Activated CD4-positive, alpha-beta T cell treated with anti-CD3 and anti-CD28 coated beads, Interleukin-10, Interleukin-2, amounts not matched to agents 100 ng/mL and 50 ng/mL, durations not matched to agents 16 hours and 8 hours (primary cell): Measurements from ENCODE around the gene AP1S2.
"Not testable (repeated sequence)": the region's sequence is repeated elsewhere in the genome, so short reads cannot be mapped to it uniquely, and the experiment has no call there.

Experiments
- DNase-seq: peaks from one replicate; pipeline ENCODE4 v3.0.0-alpha.2; 2020

The AP1S2 gene

DNA sequence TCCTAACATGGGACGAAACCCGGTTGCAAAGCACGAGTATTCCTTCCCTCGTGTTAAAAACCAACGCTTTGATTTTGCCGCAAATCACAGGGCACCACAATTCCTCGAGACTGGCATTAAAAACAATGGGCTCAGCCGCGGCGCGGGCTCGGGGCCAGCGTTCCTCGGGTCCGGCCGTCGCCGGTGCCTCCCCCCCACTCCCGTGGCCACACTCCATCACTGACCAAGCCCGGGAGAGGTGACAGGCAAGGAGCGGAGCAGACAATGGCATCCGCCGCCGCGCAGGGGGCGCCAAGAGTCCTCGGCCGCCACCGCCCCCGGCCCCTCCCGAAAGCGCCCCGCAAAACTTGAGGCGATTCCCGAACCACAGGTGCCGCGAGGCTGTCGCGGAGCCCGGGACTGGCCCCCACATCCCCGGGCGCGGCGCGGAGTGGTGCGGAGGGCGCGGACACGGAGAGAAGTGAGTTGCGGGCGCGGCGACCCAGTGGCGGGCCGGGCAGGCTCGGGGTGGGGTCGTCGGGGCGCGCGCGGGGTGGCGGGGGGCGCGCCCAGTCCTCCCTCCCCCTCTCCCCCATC lies 445 bp downstream of the AP1S2 start:
- peak; percentile 56 for DNase-seq

DNA sequence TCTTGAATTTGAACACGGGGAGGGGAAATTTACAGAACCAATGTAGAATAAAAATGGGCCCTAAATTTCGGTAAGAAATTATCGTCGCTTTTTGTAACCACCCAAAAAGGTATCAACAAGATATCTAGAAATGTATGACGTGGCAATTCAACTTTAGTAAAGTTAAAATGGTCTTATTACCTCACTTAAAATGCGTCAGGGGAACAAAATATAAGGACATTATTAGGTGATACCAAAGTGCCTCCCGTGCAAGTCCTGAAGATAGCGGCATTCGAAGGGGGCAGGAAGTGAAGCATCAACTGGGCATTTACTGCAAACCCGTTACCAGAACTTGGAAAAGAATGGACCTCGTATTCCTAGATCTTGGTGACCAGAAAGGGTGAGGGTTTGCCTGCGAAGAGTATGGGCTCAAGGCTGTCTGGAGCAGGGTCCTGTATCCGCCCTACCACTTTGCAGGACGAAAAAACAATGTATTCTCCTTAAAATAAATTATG lies 980 bp downstream of the AP1S2 start:
- DNase-seq: no peak

DNA sequence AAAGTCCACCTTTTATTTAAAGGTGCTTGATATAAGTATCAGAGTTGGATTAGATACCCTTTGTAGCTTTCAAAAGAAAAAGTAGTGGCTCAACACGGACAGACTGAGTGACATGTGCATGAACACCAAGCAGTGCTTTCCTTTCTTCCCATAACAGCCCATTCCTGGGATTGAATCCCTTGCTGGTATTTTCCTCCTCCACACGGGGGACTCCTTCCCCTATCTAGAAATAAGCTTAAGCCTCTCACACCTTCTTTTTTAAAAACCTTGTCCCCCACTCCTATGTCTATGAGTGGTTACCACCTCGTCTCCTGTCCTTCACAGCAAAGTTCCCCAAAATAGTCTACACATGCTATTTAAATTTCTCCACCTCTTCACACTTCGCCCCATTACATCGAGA lies 5.1 kb downstream of the AP1S2 start:
- DNase-seq: no peak

DNA sequence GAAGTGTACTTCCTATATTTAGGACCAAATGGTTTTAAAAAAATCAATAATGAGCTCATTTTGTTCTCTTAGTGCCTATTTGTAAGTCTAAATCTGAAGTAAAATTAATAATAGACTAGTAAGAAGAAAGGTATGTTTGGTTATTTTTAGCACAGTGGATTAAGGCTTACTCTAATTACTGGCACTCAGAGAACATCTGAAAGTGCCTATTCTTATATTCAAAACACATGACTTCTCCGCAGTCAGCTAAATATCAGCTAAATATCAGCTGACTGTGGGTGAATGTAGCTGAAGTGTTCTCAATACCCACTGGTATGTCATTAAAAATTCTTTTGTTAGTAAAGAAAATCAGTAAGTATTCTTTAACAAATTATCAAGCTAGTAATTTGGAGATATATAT lies 6.0 kb downstream of the AP1S2 start:
- no peak for DNase-seq

DNA sequence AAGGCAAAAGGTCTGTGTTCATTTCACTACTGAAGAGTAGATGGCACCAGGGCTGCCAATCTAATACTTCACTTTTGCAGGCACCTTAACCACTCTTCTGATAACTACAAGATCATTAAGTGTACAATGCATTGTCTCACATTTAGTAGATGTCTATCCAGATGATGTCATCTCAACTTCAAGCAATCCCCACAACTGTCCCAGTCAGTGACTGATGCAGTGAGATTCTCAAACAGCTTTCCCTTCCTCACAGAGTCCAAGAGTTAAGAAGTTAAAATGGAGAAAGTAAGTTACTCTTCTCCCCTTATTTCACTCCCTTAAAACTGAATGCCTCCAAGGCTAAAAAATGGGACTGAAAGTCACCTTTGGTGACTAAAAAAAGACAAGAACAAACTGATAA lies 10.7 kb downstream of the AP1S2 start:
- no peak for DNase-seq

DNA sequence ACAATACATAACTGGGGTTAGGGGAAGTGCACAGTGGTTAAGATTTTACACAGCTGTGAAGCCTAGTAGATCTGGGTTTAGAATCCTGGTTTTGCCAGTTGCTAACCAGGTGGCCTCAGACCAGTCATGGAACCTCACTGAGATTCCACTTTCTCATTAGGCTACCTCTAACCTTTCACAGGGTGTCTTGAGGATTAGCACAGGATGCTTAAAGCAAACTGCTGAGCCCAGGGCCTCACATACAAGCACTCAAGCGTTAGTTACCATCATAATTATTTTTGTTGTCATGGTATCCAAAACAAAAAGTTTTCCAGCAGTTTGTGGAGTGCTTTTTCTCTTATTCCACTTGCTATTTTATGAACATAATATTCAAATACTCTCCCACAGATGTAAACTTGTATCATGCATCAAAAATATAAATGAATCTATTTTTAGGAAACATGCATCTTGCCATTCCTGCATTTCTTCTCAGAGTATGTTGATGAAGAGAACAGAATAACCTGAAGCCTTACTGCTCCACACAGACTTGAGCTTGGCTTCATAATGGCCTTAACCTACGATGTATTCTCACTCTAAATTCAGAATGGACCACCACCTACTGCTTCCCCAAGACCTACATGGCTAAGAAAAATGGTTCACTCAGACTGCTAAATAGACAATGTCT lies 12.6 kb downstream of the AP1S2 start:
- DNase-seq: no peak

DNA sequence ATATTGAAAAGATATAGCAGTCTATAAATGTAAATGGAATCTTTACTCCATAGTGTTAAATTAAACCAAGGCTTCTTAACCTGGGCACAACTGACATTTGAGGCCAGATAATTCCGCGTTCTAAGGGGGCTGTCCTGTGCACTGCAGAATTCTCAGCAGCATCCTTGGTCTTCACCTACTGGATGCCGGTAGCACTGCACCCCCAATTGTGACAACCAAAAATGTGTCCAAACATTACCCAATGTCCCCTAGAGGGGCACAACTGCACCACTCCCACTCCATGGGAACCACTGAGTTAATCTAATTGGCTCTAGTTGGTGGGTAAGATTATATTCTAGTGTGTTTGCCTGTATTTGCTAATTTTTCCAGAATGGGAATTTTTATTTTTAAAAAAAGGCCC lies 16.6 kb downstream of the AP1S2 start:
- peak; percentile 14 for DNase-seq

DNA sequence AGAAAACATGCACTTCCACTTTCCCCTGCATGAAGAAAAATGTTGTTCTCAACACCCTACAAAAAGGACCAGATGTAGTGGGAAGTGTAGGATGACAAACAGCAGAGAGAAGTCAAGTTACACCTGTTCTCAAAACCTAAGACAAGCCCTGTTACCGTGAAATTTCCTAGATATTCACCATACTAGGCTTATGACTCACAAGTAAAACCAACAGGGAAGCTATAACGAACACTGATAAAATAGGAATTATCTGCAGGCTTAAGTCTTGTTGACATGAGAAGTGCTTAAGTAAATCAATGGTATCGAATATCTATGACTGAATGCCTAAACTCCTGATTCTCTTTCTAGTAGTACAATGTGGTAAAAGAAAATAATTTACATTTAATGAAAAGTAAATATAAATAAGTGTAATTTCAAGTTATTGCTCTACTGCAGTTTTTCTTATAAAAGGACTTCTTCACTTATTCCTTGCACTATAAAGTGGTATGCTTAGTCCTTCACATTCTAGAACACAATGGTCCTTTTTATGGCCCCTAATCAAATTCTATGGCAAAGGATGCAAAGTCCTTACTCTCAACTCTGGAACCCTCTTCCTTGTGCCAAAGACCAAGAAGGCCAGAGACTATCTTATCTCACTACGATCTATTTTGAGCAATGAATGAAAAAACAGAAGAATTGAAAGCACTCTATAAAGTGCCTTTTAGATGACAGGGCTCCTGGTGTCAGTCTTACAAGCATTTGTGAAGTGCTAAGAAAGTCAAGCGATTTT lies 19.6 kb downstream of the AP1S2 start:
- DNase-seq: no peak

DNA sequence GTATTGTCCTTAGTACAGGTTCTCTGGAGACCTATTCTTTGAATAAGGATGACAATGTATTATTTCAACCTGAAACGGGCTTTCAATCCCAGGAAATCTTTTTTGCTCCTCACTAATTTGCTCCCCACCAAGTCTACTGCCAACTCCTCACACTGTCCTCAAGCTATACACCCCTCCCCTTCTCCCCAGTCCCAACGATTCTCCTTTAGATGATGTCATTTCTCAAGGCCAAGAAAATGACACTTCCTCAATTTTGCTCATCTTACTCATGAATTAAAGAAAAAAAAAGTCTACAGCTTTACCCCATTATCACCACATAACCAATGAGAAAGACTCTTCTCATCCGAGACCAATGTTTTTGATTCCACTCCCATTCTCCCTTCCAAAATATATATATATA lies 20.6 kb downstream of the AP1S2 start:
- no peak for DNase-seq

DNA sequence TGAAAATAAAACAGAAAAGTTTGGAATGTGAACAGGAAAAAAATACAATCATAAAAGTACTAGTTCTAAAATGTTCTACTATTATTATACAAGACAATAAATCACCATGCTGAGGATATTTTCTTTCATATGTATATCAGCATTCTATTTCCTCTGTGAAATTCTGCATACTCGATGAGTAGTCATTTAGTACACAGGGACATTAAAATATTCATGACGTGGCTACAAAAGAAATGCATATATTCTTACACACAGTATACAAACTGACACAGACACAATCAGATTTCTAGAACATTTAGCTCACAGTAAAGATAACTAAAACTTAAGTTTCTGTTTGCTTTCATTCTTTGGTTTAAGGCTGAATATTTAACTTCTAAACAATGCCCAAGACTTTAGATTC lies 23.3 kb downstream of the AP1S2 start:
- DNase-seq: not testable (repeated sequence)

DNA sequence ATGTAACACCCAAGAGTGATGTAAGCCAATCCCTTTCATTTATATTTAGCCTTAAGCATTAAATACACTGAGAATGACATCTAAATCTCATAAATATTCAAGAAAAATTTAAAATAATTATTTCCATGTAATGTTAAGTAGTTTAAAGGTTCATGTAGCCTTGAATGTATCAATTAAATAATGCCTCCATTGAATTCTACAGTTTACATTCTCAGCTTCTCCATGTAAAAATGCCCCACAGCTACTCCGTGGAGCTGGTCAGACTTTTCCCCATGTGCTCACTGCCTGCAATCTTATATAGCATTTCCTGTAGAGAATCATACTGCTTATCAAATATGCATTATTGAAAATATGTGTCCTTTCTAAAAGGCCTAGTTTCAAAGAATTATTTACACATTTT lies 25.4 kb downstream of the AP1S2 start:
- no peak for DNase-seq

DNA sequence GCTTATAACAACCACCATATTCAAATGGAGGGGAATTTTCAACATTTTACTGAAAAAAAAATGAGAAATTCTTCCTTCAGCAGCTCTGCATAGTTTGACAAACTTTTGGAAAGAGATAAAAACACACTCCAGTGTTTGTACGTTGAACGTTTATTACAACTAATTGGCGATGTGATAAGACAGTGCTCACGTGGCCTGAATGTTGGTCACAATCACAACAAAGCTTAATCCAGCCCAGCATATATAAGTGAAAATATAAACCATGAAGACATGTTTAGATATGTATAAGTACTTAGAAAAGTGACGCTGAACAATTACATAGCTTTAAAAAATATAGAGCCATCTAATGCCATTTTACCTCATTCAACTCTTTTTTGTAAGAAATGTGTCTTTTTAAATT lies 28.7 kb downstream of the AP1S2 start:
- no peak for DNase-seq

DNA sequence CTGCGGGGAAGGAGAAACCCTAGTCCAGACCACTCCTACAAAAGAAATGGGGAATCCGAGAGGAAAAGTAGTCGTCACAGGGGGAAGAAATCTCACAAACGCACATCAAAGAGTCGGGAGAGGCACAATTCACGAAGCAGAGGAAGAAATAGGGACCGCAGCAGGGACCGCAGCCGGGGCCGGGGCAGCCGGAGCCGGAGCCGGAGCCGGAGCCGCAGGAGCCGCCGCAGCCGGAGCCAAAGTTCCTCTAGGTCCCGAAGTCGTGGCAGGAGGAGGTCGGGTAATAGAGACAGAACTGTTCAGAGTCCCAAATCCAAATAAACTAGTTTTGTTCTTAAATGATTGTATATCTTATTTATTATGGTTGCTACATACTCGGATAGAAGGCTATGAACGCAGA lies 31.7 kb downstream of the AP1S2 start:
- no peak for DNase-seq

DNA sequence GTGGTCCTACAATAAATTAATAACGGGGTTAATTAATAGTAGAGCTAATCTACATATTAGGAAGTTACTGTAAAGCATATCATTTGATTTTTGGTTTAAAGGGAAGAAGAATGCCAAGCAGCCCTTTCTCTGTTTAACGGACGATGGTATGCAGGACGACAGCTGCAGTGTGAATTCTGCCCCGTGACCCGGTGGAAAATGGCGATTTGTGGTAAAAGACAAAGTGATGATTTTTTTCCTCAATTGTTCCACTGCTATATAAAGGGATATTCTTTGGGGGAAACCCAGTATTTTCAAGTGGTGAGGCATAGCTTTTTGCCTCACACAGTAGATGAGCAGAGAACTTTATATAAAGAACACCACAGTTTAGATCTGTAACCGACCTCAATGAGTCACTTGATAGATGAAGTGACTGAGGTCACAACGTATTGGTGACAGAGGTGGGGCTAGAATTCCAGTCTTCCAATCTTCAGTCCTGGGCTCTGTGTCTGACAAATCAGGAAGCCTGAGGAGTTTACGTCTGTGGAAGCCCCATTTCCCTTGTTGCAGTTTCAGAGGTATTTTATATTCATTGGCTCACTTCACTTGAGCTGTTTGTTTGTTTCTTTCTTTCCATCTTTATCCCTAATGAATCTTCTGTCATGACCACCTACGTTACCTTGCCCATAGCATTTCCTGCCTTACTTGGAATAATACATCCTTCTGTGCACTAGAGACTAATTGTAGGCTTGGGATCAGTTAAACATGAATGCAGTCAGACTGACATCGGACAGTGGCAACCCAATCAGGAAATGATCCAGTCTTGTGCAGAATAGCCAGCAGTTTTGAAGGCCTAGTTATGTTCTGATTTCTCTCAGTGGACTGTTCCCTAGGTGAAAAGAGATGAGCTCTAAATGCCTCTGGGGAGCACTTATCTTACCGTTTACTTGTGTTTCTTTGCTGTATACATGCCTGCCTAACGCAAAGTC lies 34.2 kb downstream of the AP1S2 start:
- DNase-seq: peak; percentile 30

DNA sequence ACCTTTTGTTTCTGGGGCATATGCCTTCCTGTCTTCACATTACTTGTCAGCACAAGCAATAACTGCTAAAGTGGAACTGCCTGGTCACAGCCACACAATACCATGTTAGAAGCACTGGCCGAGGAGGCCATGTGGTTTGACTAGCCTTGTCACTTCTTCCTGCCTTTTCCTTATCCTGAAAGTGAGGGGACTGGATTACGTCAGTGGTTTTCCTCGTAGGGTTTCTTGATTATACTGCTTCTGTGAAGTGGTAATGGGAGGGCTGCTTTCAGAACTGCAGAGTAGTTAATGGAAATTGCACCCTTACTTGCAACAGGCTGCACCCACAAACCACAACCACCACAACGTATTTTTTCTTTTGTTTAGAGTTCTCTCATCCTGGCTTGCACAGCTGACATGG lies 37.7 kb downstream of the AP1S2 start:
- peak; percentile 84 for DNase-seq

DNA sequence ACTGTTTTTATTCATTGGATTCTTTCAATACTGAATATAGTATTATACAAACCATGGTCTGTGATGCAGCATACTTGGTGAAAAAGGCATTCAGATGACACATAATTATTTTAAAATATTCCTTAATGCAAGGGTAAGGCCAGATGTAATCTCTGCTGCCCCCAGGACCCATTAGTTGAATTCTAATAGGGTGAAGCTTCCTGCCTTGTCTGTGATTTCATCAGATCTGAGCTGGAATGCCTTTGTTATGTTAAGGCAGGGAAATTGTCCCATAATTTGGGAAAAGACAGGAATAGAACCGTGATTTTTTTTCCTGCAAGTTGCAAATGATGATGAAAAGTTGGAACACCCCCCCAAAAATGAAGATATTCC lies 38.2 kb downstream of the AP1S2 start:
- no peak for DNase-seq

DNA sequence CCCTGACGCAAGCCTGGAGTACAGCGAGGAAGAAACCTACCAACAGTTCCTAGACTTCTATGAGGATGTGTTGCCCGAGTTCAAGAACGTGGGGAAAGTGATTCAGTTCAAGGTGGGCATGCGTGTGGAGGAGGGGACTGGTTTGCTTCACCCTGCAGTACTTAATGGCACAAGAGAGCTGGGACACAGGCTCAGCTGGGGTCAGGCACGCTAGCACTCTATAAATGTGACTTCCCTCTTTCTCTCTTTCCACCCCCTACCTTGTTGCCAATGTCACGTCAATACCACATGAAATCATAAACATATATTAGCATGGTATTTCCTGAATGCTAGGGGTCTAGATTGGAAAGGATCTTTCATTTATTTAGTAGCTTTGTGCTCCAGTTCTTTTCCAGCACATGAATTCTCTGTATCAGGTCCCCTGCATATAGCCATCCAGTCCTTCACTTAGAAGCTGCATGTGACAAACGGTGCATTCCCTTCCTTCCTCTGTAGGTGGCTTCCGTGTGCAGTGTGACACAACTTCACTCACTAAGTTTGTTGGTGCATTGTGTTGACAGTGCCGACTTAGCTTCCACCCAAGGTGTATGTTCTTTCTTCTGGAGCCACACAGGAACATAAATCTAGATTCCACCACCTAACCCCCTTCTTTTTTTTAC lies 38.7 kb downstream of the AP1S2 start:
- DNase-seq: peak; percentile 63

DNA sequence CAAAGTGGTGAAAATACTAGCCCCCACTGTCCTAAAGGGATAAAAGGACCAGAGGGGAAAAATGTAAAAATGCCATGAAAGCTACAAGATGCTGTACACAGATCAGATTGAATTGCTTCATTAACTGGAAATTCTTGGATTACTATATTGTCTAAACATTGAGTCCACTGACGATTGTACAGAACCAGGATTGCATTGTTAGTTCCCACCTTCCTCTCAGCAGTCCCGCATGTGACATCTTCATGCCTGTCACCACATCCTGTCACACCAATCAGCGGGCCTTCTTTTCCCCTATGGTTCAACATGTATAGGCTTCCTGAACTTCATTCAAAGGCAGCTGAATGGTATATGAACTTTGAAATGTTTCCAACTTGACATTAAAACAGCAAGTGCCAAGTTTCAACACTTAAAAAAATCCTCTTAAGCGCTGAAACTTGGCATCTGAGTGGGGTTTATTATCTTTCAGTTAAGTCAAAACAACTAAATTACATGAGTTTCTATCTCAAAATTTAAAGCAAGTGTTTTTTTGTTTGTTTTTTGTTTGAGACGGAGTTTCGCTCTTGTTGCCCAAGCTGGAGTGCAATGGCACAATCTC lies 39.7 kb downstream of the AP1S2 start:
- DNase-seq: peak; percentile 23

DNA sequence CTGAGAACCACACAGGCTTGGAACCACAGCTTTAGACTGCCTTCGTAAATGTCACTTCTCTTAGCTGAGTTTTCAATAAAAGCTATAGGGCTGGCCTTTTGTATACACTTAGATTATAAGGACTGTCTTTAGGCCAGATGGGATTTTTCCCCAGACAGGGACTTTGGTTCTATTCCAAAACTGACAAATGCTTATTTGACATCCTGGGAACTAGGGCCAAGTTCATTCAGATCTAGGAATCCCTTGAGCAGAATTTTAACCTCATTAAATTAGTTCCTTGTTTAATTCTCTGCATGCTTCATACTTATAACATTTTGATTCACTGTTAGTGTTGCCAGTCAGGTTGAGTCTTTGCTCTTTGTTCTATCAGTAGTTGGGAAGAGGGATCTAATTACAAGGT lies 41.2 kb downstream of the AP1S2 start:
- no peak for DNase-seq

DNA sequence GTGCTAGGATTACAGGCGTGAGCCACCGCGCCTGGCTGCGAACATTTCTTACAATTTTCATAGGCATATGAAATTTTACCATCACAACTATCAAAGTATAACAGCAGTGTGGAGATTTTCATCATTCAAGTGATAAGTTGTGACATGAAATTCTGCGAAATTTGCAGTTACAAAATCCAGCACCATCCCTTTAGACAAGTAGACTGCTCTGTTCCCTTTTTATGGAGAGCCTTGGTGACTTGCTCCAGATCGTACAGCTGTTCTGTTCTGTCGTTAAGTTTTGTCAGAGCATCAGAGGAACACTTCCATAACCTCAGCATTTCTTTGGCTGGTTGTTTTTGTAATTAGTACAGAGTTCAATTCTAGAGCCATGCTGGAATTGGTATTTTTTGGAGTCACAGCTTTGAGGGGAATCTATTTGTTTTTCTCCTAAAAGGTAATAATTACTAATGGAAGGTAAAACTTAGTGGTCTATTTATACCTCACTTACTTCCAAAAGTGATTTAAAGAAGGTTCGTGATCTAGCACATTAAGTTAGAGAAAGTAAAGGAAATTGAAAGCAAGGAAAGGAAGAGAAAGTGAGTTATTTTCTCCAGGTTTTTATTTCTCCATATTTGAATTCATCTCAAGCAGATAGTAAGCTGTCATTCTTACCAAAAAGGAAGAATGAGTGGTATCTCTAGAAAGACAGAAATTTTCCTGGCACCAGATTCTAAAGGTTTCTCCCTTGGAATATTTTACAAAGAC lies 42.2 kb downstream of the AP1S2 start:
- no peak for DNase-seq

DNA sequence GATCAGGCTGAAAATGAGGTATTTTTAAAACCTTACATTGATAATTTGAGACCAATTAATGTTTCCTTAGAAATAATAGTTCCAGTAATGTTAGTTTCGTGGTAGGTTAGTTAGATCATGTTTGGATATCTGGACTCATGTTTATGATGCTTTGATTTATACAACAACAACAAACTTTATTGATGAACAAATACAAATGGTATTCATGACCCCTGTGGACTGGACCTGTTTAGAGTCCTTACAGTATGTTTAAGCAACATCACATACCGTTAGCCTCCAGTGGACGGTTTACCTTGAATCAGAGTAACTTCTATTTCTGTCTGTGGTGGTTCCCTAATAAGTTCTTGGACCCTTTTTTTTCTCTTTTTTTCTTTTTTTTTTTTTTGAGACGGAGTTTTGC lies 46.4 kb downstream of the AP1S2 start:
- no peak for DNase-seq
